ENCODE data around the gene UBASH3A.

Gene UBASH3A

GRCh38 chr21:42439284-42440186 is 35.8 kb downstream of the UBASH3A start:
- no peak for TF ChIP-seq EP300 (IDR thresholded peaks at IDR 0.05; ENCODE audit: borderline replicate concordance)
- TF ChIP-seq TAF1 (IDR thresholded peaks at IDR 0.05; ENCODE audit: low read depth): no peak
- no peak for TF ChIP-seq RAD21 (IDR thresholded peaks at IDR 0.05; ENCODE audit: low read depth)
- no peak for TF ChIP-seq FOXM1 (IDR thresholded peaks at IDR 0.05; ENCODE audit: borderline replicate concordance, low read depth)
- TF ChIP-seq TEAD4 (IDR thresholded peaks at IDR 0.05): no peak
- TF ChIP-seq TCF12 (IDR thresholded peaks at IDR 0.05; ENCODE audit: low read depth): no peak

- TF ChIP-seq YY1 (IDR thresholded peaks at IDR 0.05; ENCODE audit: low read depth): no peak
- no peak for TF ChIP-seq MAX (IDR thresholded peaks at IDR 0.05)
- TF ChIP-seq TCF12 (IDR thresholded peaks at IDR 0.05; ENCODE audit: low read depth): no peak
- no peak for TF ChIP-seq FOXM1 (IDR thresholded peaks at IDR 0.05; ENCODE audit: borderline replicate concordance, low read depth)
- TF ChIP-seq EGR1 (IDR thresholded peaks at IDR 0.05): no peak
- no peak for TF ChIP-seq USF1 (IDR thresholded peaks at IDR 0.05)
- no peak for TF ChIP-seq CEBPB (IDR thresholded peaks at IDR 0.05)
- TF ChIP-seq CREB1 (IDR thresholded peaks at IDR 0.05; ENCODE audit: low read depth): no peak
Measured at GRCh38 chr21:42440187-42440792, 36.6 kb downstream of the UBASH3A start.

- TF ChIP-seq YY1 (IDR thresholded peaks at IDR 0.05; ENCODE audit: low read depth) (no peak), REST (IDR thresholded peaks at IDR 0.05; ENCODE audit: low read depth) (no peak), NFIC (IDR thresholded peaks at IDR 0.05) (no peak), MAX (IDR thresholded peaks at IDR 0.05) (no peak), USF1 (IDR thresholded peaks at IDR 0.05) (no peak), EGR1 (IDR thresholded peaks at IDR 0.05) (no peak), CREB1 (IDR thresholded peaks at IDR 0.05; ENCODE audit: low read depth) (no peak), RAD21 (IDR thresholded peaks at IDR 0.05; ENCODE audit: low read depth) (no peak), TEAD4 (IDR thresholded peaks at IDR 0.05) (no peak), ZBTB7A (IDR thresholded peaks at IDR 0.05; ENCODE audit: low read depth) (no peak), EP300 (IDR thresholded peaks at IDR 0.05; ENCODE audit: borderline replicate concordance) (no peak)
Measured at GRCh38 chr21:42441963-42442362, 38.3 kb downstream of the UBASH3A start.

GRCh38 chr21:42443181-42443785 is 39.6 kb downstream of the UBASH3A start:
- TF ChIP-seq MAX (IDR thresholded peaks at IDR 0.05): no peak
- no peak for TF ChIP-seq FOXM1 (IDR thresholded peaks at IDR 0.05; ENCODE audit: borderline replicate concordance, low read depth)
- TF ChIP-seq NFIC (IDR thresholded peaks at IDR 0.05): no peak
- TF ChIP-seq EP300 (IDR thresholded peaks at IDR 0.05; ENCODE audit: borderline replicate concordance): no peak
- TF ChIP-seq USF1 (IDR thresholded peaks at IDR 0.05): no peak

GRCh38 chr21:42443876-42444744 is 40.4 kb downstream of the UBASH3A start:
- TF ChIP-seq TAF1 (IDR thresholded peaks at IDR 0.05; ENCODE audit: low read depth) (no peak), CREB1 (IDR thresholded peaks at IDR 0.05; ENCODE audit: low read depth) (no peak), REST (IDR thresholded peaks at IDR 0.05; ENCODE audit: low read depth) (no peak), YY1 (IDR thresholded peaks at IDR 0.05; ENCODE audit: low read depth) (no peak), NFIC (IDR thresholded peaks at IDR 0.05) (no peak), TEAD4 (IDR thresholded peaks at IDR 0.05) (no peak), RAD21 (IDR thresholded peaks at IDR 0.05; ENCODE audit: low read depth) (no peak), USF1 (IDR thresholded peaks at IDR 0.05) (no peak), MAX (IDR thresholded peaks at IDR 0.05) (no peak), CEBPB (IDR thresholded peaks at IDR 0.05) (no peak), ZBTB7A (IDR thresholded peaks at IDR 0.05; ENCODE audit: low read depth) (no peak), EGR1 (IDR thresholded peaks at IDR 0.05) (no peak), FOXM1 (IDR thresholded peaks at IDR 0.05; ENCODE audit: borderline replicate concordance, low read depth) (no peak), EP300 (IDR thresholded peaks at IDR 0.05; ENCODE audit: borderline replicate concordance) (no peak), TCF12 (IDR thresholded peaks at IDR 0.05; ENCODE audit: low read depth) (no peak)
